ENCODE measurements around the gene IFT172.

The IFT172 gene

GRCh38 chr2:27494284-27494943, 4.9 kb upstream of the IFT172 start:
- DNase-seq = no peak

GRCh38 chr2:27493948-27494283, 4.4 kb upstream of the IFT172 start:
- DNase-seq = no peak

GRCh38 chr2:27492557-27492956, 3.0 kb upstream of the IFT172 start:
- no peak for DNase-seq

GRCh38 chr2:27489118-27489497, 435 bp downstream of the IFT172 start:
- DNase-seq = no peak

GRCh38 chr2:27485496-27485895, 4.0 kb downstream of the IFT172 start:
- DNase-seq = no peak

- no peak for DNase-seq
Measured at GRCh38 chr2:27471961-27472360, 17.6 kb downstream of the IFT172 start.

GRCh38 chr2:27464443-27464842, 25.1 kb downstream of the IFT172 start:
- DNase-seq = no peak

GRCh38 chr2:27461118-27461517, 28.4 kb downstream of the IFT172 start:
- DNase-seq = no peak

- no peak for DNase-seq
Measured at GRCh38 chr2:27453968-27454367, 35.6 kb downstream of the IFT172 start.

- DNase-seq = no peak
Measured at GRCh38 chr2:27451095-27451494, 38.4 kb downstream of the IFT172 start.

GRCh38 chr2:27448381-27448780, 41.2 kb downstream of the IFT172 start:
- DNase-seq = no peak

GRCh38 chr2:27446057-27446456, 43.5 kb downstream of the IFT172 start:
- DNase-seq = no peak

- no peak for DNase-seq
Measured at GRCh38 chr2:27445615-27446014, 43.9 kb downstream of the IFT172 start.

GRCh38 chr2:27445155-27445554, 44.4 kb downstream of the IFT172 start:
- DNase-seq = no peak

GRCh38 chr2:27442920-27443282, 46.6 kb downstream of the IFT172 start:
- no peak for DNase-seq

- DNase-seq = no peak
Measured at GRCh38 chr2:27441958-27442919, 47.3 kb downstream of the IFT172 start, which contains the start of gene KRTCAP3. Gene KRTCAP3, plus strand, starts transcription at chr2:27442381. Its CDS starts 32 bp downstream, at chr2:27442413.

GRCh38 chr2:27441226-27441926, 48.2 kb downstream of the IFT172 start:
- no peak for DNase-seq

GRCh38 chr2:27435628-27436027, 53.9 kb downstream of the IFT172 start:
- DNase-seq = no peak

GRCh38 chr2:27431395-27431794, 58.1 kb downstream of the IFT172 start:
- DNase-seq = peak; percentile 13

- peak; percentile 68 for DNase-seq
Measured at GRCh38 chr2:27428978-27429541, 60.5 kb downstream of the IFT172 start.

- DNase-seq = peak; percentile 87
Measured at GRCh38 chr2:27428213-27428977, 61.1 kb downstream of the IFT172 start, which contains the start of gene NRBP1. Gene NRBP1, plus strand, starts transcription at chr2:27428631. Its CDS starts 4,643 bp downstream, at chr2:27433274.

- DNase-seq = no peak
Measured at GRCh38 chr2:27427863-27428212, 61.7 kb downstream of the IFT172 start.
